Right lobe of liver (tissue), 6 donors: ENCODE measurements around the gene TSC22D1. TPM values are rescaled to one million over a fixed set of nuclear protein-coding genes. Genes with fewer than 3 reads are reported as not detected.

Experiments used
- ATAC-seq, 4 donors: fragments of 200-7000 bp; cut with Tn5 transposase; one replicate each; pipeline ENCODE4 v1.9.1; 2020; ENCODE audit warnings: mild to moderate bottlenecking in 4 of 4, moderate library complexity in 4 of 4
- DNase-seq, 3 donors: peaks; one replicate each; pipeline ENCODE4 v3.0.0-alpha.2; 2020
- H3K27ac ChIP-seq, 3 donors: fragments of 200-600 bp; one replicate each; pipeline ENCODE4 v1.8.0; 2022
- H3K27me3 ChIP-seq, 2 donors: fragments of 200-600 bp; one replicate each; pipeline ENCODE4 v1.8.0; 2022
- H3K36me3 ChIP-seq, 4 donors: fragments of 200-600 bp; sonication (generic) in 1 of 4; one replicate each; pipeline versions ENCODE4 v1.5.1 to v1.8.0; 2017 to 2022; ENCODE audit warnings: control low read depth in 1 of 4
- H3K4me1 ChIP-seq, 4 donors: fragments of 200-600 bp; sonication (generic) in 1 of 4; one replicate each; pipeline versions ENCODE4 v1.5.1 to v1.8.0; 2017 to 2022; ENCODE audit warnings: control low read depth in 1 of 4
- H3K4me3 ChIP-seq, 3 donors: fragments of 200-600 bp; one replicate each; pipeline ENCODE4 v1.8.0; 2022
- H3K9me3 ChIP-seq, 4 donors: fragments of 200-600 bp; sonication (generic) in 1 of 4; one replicate each; pipeline versions ENCODE4 v1.5.1 to v1.8.0; 2017 to 2022; ENCODE audit warnings: control low read depth in 1 of 4
- POLR2A ChIP-seq: fragments of 450-650 bp; IDR thresholded peaks from one replicate; pipeline ENCODE4 v1.6.1; 2017; ENCODE audit warnings: antibody characterized with exemption, mild to moderate bottlenecking
- WGBS: methylation state at CpG from one replicate; pipeline ENCODE4 v1.1.6; 2018; ENCODE audit warnings: low coverage, low lambda C conversion rate; ENCODE audit not compliant: insufficient coverage; ENCODE audit errors: missing lambda C conversion rate; 5-methylcytosine and 5-hydroxymethylcytosine counted together
- intact Hi-C, 2 donors: fragments of 100-400 bp; cut with DNase I; formaldehyde crosslinking; loops; one replicate each; pipeline versions ENCODE4 v1.11.2 to v1.14.1; 2022
- total RNA-seq, 6 experiments: library from RNA; depleted of rRNA in 2 of 6; stranded (reverse); fragments of >200 nt in 2 of 6; fragmentation: NEBNext Ultra II Directional in 3 of 6; extraction: Animal tissue kit (Norgen Biotek cat#: 25700) in 3 of 6; gene quantifications; one replicate each; pipeline versions ENCODE4 v1.1.0 to v1.2.4, GENCODE V29; 2016 to 2023
- TF ChIP-seq, protein P1 (sequence below), 4 donors: fragments of 200-600 bp in 3 of 4; fragments of 450-650 bp in 1 of 4; IDR thresholded peaks; one replicate each; pipeline versions ENCODE4 v1.5.1 to v1.8.0; 2016 to 2022; ENCODE audit warnings: antibody characterized with exemption in 4 of 4, mild to moderate bottlenecking in 2 of 4
- donor health status: DM: no; HTN: yes; CAD: no.
- donor health status: DM: no; HTN: no; CAD: no.
- donor health status: DM: no; HTN: no; CAD: no.
- donor health status: DM: no; HTN: yes; CAD: no.
- donor health status: DM: no; HTN: yes; CAD: no.

Gene TSC22D1
- total RNA-seq, 6 experiments from 2014 or later: 21.2 to 44.4 (median 27.9) TPM

DNA sequence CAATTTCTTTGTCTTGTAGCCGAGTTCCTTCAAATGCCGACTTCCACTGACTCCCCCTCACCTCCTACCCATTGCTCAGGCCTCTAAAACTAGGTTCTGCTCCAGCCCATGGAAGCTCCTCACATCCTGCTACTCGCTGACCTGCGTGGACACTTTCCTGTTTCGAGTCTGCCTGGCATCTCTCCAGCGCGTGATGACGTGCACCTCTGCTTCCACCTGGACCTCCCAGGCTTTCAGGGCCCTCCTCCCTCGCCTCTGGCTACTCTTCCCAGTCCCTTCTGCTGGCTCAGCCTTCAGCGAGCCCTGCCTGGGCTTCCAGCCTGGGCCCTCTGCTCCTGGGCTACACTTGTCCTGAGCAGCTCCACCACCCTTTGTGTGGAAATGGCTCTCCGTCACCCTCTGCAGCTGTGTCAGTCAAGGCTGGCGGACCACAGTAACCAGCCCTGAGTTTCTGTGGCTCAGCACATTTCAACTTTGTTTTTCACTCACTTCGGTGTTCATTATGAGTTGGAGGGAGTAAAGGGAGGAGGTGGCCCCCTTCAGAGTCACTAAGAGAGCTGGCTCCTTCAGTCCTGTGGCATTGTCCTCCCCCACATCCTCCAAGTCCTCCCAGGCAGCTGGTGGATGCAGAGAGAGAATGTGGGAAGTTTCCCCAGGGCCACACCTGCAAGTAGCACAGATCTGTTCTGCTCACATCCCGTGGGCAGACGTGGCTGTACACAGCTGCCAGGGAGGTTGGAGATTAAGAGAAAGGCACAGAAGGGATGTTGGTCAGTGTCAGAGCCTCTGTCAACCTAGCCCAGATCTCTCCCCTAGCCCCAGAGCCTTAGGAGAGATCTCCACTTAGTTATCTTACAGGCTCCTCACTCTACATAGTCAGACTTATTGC, 153.1 kb downstream of the TSC22D1 start:
- no peak overlapping the region for H3K27ac ChIP-seq
- no peaks in the 10 kb centered on the region for H3K36me3 ChIP-seq
- no peaks in the 10 kb centered on the region for H3K9me3 ChIP-seq
- ATAC-seq (no peak), DNase-seq (peak in 1 of 3 donors; percentile 37)
- no peak overlapping the region for H3K4me3 ChIP-seq
- 77% methylated on average over 12 of the region's 15 CpGs for WGBS
- no peaks in the 10 kb centered on the region for H3K27me3 ChIP-seq
- TF ChIP-seq POLR2A: no peak
- TF ChIP-seq, protein P1, sequence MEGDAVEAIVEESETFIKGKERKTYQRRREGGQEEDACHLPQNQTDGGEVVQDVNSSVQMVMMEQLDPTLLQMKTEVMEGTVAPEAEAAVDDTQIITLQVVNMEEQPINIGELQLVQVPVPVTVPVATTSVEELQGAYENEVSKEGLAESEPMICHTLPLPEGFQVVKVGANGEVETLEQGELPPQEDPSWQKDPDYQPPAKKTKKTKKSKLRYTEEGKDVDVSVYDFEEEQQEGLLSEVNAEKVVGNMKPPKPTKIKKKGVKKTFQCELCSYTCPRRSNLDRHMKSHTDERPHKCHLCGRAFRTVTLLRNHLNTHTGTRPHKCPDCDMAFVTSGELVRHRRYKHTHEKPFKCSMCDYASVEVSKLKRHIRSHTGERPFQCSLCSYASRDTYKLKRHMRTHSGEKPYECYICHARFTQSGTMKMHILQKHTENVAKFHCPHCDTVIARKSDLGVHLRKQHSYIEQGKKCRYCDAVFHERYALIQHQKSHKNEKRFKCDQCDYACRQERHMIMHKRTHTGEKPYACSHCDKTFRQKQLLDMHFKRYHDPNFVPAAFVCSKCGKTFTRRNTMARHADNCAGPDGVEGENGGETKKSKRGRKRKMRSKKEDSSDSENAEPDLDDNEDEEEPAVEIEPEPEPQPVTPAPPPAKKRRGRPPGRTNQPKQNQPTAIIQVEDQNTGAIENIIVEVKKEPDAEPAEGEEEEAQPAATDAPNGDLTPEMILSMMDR (IDR thresholded peaks at IDR 0.05): no peak
- intact Hi-C loops: no loop called here
- no peaks in the 10 kb centered on the region for H3K4me1 ChIP-seq

DNA sequence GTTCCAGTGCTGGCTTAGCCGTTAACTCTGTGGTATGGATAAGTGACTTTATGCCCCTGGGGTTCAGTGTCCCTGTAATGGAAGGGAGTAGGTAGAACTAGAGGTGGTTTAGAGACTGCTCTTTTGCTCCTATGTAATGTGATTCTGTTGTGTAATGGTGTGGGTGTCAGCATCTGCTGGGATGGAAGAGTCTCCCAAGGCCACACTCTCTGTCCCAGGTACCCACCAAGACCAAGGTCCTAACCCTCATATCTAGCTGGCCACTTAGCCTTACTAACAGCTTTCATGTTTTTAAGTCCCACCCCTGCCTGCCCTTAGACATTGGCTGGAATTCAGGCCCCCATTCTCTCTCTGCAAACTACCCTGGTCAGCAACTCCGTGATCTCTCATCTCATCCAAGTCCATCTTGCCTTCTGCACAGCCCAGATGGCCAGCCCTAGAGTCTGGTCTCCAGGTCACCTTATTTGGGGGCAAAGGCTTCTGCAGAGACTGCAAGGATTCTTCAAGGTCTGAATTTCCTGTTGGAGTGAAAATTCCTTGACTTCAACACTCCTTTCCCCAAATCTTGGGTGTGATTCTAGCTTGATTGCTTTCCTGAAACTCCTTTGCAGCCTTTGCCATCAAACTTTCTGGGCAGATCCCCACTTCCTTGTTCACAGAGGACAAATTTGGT, 154.1 kb downstream of the TSC22D1 start:
- H3K27me3 ChIP-seq: no peaks in the 10 kb centered on the region
- TF ChIP-seq POLR2A: no peak
- TF ChIP-seq, protein P1 (IDR thresholded peaks at IDR 0.05): no peak
- no peaks in the 10 kb centered on the region for H3K36me3 ChIP-seq
- H3K4me1 ChIP-seq: no peaks in the 10 kb centered on the region
- H3K9me3 ChIP-seq: no peaks in the 10 kb centered on the region
- peak in 1 of 3 donors; percentile 17 for DNase-seq
- H3K4me3 ChIP-seq: no peak overlapping the region
- WGBS: 91% methylated on average over 2 of the region's 2 CpGs
- intact Hi-C loops: no loop called here
- ATAC-seq: no peak
- H3K27ac ChIP-seq: no peak overlapping the region

DNA sequence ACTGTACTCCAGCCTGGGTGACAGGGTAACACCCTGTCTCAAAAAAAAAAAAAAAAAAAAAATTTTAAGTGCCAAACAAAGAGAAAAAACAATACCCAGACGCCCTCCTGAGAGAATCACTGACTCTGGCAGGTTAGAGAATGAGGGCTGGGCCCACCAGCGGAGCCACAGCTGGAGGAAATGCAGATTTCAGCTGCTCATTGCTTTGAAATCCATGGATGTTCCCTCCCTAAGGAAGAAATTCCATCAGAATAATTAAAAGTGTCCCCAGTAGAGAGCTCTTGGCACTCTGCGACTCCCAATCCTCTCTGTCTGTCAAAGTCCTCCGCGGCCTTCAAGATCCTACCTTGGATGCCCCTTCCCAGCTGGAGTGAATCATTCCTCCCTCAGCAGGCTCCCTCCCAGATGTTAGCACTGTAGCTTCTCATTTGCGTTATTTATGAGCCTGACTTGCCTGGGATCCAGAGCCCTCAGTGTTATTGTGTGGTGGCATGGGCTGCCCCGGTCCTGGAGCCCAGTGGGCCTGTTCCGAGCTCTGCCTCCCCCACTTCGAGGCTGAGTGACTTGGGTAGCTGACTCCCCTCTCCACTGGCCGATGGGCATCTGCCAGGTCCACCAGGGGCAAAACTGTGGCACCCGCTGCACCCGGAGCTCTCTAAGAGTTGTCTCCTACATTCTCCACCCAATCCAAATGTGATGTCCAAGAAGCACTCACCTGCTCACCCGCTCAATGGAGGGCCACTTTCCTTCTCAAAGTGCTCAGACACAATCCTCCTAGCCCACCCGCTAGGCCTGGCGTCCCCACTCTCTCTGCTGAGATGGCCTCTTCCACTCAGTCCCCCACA, 155.5 kb downstream of the TSC22D1 start:
- Histone ChIP-seq H3K4me1 (no peaks in the 10 kb centered on the region), H3K4me3 (no peak overlapping the region), H3K27me3 (no peaks in the 10 kb centered on the region), H3K9me3 (no peaks in the 10 kb centered on the region), H3K27ac (no peak overlapping the region), H3K36me3 (no peaks in the 10 kb centered on the region)
- intact Hi-C loops: no loop called here
- 80% methylated on average over 10 of the region's 15 CpGs for WGBS
- no peak for DNase-seq
- no peak for TF ChIP-seq POLR2A
- TF ChIP-seq, protein P1 (IDR thresholded peaks at IDR 0.05): no peak
- no peak for ATAC-seq

DNA sequence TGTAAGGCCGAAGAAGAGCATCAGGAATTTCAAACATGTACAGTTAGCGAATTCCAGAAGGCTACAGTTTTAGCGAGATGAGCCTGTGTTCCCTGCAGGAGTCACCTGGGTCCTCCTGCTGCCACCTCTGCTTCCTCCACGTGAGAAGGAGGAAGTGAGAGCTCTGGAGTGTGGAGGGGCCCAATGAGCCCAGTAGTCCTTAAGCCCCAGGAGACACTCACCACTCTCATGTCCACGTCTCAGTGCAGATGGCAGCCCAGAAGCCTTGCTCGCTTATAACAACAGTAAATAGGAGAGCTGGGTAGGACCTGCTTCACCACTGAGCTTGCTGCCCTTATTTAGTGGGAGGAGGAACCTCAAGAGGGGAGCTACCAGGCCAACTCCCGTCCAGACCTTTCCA, 158.3 kb downstream of the TSC22D1 start:
- TF ChIP-seq, protein P1 (IDR thresholded peaks at IDR 0.05): no peak
- TF ChIP-seq POLR2A: no peak
- Histone ChIP-seq H3K4me1 (no peaks in the 10 kb centered on the region), H3K27me3 (no peaks in the 10 kb centered on the region), H3K4me3 (no peak overlapping the region), H3K27ac (no peak overlapping the region), H3K9me3 (no peaks in the 10 kb centered on the region), H3K36me3 (no peaks in the 10 kb centered on the region)
- intact Hi-C loops: no loop called here
- ATAC-seq: no peak
- DNase-seq: no peak
- 60% methylated on average over 2 of the region's 7 CpGs for WGBS
